Eye (tissue), 1 donor: ENCODE results near the gene MAN2B1.
"Not testable (repeated sequence)": the region's sequence is repeated elsewhere in the genome, so short reads cannot be mapped to it uniquely, and the experiment has no call there.

Source experiments
- DNase-seq: peaks from one replicate; pipeline ENCODE4 v3.0.0-alpha.2; 2015

MAN2B1 gene

GRCh38 chr19:12687496-12688196 is 21.1 kb upstream of the MAN2B1 start, which contains the start of gene GNG14:
GNG14 (plus strand) TSS chr19:12687998; CDS start chr19:12688049, 51 bp downstream.
- DNase-seq, result no peak

DNA sequence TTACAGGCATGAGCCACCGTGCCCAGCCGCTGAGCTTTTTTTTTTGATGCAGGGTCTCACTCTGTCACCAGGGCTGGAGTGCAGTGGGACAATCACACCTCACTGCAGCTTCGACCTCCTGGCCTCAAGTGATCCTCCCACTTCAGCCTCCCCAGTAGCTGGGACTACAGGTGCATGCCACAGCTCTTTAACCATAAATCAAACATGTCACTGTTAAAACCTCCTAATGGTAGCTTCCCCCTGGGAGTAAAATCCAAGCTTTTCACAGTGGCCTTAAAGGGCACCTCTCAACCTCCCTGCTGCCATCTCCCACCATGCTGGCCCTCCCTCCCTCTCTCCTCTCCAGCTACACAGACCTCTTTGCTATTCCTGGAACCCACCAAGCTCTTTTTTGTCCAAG is 19.3 kb upstream of the MAN2B1 start:
- DNase-seq, result no peak

DNA sequence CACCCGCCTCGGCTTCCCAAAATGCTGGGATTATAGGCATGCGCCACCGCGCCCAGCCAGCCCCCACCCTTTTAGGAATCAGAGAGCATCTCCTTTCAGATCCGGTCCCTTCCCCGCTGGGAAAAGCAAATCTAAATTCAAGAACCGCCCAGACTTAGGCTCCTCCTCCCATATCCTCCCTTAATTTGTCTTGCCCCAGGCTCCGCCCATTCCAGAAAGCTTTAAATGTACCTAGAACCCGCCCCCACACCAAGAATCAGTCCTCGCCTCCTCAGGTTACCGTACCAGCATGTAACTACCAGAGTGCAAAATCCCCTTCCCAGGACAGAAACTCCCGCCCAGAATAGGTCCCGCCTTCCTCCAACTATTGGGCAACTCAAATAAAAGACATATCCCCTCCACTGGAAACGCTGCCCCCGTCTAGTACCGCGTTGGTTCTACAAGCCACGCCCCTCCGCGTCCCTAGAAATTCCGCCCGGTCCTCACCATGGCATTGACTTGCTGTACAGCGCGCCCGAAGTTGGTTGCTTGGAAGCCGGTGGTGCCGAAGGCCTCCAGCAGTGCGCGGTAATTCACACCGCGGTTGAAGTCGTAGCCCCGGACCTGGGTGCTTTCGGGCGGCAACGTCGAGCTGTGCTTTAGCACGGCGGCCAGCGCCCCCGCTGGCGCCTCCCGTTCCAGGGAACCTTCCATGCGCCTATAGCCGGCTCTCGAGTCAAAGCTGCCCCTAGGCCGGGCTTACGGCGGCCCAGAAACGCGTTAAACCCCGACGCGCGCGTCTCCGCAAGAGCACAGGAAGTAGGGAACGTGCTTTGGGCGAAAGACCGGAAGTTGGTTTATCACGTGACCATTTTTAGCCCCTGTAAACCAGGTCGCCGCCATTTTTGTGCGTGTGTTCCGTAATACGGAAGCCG is 14.8 kb upstream of the MAN2B1 start, which contains the start of gene DHPS:
Gene DHPS, minus strand, starts transcription at position 807 of the 914 bp plus-strand sequence. Its CDS starts 114 bp downstream, at position 693.
- peak; percentile 98 for DNase-seq

DNA sequence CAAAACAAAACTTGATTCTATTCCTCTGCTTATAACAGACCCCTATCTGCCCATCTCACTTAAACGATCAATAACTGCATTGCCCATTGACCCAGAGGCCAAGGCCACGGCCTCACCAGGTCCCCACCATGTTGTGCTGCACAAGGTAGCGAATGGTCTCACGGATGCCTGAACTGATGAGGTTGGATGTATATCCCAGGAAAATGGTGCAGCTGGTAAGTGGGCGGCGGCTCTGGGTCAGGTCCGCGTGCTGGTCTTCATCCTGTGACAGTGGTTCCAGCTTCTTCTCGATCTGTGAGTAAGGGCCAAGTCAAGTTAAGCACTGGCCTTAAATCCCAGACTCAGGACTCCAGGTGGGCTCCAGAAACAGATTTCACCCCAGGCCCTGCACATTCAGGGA is 13.5 kb upstream of the MAN2B1 start:
- no peak for DNase-seq

DNA sequence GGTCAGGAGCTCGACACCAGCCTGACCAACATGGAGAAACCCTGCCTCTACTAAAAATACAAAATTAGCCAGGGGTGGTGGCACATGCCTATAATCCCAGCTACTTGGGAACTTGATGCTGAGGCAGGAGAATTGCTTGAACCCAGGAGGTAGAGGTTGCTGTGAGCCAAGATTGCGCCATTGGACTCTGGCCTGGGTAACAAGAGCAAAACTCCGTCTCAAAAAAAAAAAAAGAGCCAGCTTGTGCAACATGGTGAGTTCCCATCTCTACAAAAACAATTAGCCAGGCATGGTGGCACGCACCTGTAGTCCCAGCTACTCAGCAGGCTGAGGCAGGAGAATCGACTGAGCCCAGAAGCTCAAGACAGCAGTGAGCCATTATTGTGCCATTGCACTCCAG is 11.5 kb upstream of the MAN2B1 start:
- DNase-seq, result not testable (repeated sequence)

- DNase-seq, result no peak
Measured at GRCh38 chr19:12676928-12677327, 10.4 kb upstream of the MAN2B1 start.

DNA sequence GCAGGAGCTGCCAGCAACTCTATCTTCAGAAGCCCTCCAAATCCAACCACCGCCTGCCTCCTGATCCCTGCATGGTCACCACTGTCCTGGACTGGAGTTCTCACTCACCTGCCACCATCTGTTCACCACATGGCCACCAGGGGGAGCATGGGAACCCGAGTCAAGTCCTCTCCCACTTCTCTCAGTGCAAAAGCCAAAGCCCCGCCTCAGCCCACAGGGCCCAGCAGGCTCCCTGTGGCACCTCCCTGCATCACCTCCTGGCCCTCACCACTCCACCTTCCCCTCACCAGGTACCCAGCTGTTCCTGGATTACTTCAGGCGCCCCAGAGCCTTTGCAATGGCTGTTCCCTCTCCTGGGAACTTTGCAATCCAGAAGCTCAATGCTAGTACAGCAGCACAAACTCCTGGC is 9.8 kb upstream of the MAN2B1 start:
- DNase-seq, result peak; percentile 91

DNA sequence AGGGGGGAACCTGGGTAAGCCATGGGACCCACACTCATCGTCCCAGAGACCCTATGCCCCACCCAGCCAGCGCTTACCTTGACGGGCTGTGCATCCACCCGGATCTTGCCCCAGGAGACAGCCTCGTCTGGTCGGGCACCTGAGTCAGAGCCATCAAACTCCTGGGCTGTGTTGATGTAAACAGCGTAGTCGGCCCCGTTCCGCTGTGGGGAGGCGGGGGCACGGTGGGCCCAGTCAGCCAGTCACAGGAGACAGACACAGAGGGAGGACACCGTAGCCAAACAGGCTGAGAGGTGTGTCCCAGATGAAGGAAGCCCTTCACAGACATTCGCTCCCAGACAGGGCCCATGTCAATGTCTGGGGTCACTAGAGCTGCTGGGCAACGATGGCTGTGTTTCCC is 9.4 kb upstream of the MAN2B1 start:
- no peak for DNase-seq

DNA sequence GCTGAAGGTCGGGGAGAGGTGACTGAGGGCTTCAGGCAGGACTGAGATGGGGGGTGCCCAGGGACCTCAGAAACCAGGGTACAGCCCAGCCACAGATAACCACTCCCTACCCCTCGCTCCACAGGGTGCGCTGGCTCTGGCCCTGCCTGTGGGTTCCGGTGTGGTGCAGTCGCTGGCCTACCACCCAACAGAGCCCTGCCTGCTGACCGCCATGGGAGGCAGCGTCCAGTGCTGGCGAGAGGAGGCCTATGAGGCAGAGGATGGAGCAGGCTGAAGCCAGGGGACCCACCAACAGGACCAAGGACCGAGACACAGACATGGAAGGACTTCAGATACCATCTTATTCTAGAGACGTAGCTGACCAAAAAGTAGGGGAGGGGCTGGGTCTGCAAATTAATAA is 8.9 kb upstream of the MAN2B1 start:
- no peak for DNase-seq

- DNase-seq, result no peak
Measured at GRCh38 chr19:12672744-12673143, 6.2 kb upstream of the MAN2B1 start.

GRCh38 chr19:12670159-12670928 is 3.8 kb upstream of the MAN2B1 start:
- DNase-seq, result no peak

- DNase-seq, result peak; percentile 95
Measured at GRCh38 chr19:12669270-12670158, 3.0 kb upstream of the MAN2B1 start.

GRCh38 chr19:12668932-12669269 is 2.4 kb upstream of the MAN2B1 start:
- no peak for DNase-seq

DNA sequence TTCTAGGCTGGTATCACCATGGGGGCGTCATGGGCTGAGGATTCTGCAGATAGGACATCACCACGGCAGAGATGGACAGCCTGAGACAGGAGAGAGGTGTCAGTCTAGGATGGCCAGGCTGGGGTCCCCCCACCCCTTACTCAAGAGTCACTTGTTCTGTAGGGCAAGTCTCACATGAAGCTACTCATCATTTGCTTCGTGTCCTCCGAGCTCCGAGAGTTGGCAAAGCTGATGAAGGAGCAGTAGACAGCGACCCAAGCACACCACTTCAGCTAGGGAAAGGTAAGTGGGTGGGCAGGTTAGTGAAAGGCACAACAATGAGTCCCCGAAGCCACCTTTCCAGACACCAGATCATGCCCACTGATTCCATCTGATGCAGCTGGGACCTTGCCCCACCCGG is 1.8 kb upstream of the MAN2B1 start:
- DNase-seq, result no peak

DNA sequence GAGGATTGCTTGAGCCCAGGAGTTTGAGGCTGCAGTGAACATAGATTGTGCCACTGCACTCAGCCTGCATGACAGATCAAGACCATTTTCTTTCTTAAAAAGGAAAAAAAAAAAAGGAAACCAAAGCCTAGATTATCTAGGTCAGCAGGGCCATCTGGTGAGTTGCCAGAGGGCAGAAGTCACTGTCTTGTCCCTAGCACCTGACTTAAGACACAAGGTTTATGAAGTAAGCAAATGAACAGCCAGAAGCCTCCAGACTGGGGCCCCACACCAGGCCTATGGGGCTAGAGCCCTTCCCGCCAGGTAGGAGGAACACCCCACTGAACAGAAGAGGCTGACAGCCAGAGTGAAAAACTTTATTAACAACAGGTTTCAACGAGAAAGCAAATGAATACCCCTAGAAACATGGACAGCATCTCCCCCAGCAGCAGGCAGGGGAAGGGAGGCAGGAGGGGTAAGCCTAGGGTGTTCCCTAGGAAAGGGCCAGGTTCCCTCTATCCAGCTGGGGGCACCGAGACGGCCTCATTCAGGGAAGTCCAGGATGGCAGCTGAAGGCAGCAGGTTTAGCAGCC is 1.3 kb upstream of the MAN2B1 start:
- DNase-seq, result no peak

DNA sequence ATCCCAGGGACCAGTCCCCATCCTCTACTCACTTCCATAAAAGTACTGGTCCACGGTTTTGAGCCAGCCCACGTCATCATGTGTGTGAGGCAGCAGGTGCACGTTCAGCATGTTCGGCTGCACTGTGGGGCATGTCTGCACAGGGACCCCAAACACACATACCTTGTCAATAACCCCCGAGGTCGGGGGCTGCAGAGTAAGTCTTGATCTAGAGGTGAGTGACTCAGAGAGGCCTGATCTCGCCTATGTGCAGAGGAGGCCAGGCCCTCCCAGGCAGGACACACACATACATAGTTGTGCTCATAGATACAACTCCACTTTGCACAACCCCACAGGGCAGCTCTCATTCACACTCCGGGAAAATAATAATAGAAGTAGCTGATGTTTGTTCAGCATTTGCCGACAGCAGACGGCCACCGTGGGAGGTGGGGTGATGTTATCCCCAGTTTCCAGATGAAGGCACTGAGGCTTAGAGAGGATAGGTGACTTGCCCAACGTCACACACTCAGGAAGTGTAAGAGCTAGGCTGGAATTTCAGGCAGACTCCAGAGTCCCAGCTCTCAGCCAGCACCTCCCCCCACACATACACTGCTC is 774 bp downstream of the MAN2B1 start:
- DNase-seq, result no peak

DNA sequence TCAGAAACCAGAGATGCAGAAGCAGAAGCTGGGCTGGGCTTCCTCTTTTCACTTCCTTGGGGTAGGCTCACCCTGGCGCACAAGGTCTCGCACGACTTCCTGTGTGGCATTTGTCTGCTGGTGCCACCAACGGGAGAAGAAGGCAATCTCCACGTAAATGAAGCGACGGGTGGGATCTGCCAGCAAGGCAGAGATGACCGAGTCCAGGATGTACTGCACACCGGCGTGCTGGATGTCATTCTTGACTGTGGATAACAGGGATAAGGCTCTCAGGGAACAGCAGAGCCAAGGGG is 1.3 kb downstream of the MAN2B1 start:
- no peak for DNase-seq

GRCh38 chr19:12664406-12665280 is 1.9 kb downstream of the MAN2B1 start:
- DNase-seq, result no peak

DNA sequence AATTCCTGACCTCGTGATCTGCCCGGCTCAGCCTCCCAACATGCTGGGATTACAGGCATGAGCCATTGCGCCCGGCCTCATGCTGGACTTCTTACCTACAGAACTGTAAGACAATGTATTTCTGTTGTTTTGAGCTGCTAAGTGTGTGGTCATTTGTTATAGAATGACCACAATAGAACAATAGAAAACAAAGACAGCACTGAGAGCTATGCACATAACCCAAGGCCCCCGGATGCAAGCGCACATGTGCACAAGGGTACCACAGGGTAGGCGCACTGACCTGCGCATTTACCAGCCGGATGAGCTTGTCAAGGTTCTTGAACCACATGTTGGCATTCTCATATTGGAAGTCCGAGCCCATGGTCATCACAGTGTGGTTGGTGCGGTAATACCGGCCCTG is 5.6 kb downstream of the MAN2B1 start:
- no peak for DNase-seq

GRCh38 chr19:12657966-12658365 is 8.6 kb downstream of the MAN2B1 start:
- DNase-seq, result no peak
